Mesendoderm (in vitro differentiated cells): ENCODE results near the gene ARID1B.

Experiments
- DNase-seq: peaks from one replicate; pipeline ENCODE4 v3.0.0; 2013
- H2AK5ac ChIP-seq: 2 replicates; pipeline ENCODE4 v1.6.1; 2013; ENCODE audit warnings: low read length, inconsistent platforms
- H2BK120ac ChIP-seq: 2 replicates; pipeline ENCODE4 v1.6.1; 2013; ENCODE audit warnings: low read depth, mild to moderate bottlenecking, low read length, moderate library complexity, mixed read lengths
- H2BK15ac ChIP-seq: replicated peaks from 2 replicates; pipeline ENCODE4 v1.6.1; 2013; ENCODE audit warnings: low read depth, mild to moderate bottlenecking, moderate library complexity
- H2BK5ac ChIP-seq: 2 replicates; pipeline ENCODE4 v1.6.1; 2013; ENCODE audit warnings: low read length, inconsistent platforms
- H3K18ac ChIP-seq: 2 replicates; pipeline ENCODE4 v1.6.1; 2013; ENCODE audit warnings: mild to moderate bottlenecking, low read length, mixed read lengths
- H3K23ac ChIP-seq: one replicate; pipeline ENCODE4 v1.6.1; 2013; ENCODE audit warnings: low read length
- H3K27ac ChIP-seq: 2 replicates; pipeline ENCODE4 v1.5.1; 2013; ENCODE audit warnings: low read depth, mild to moderate bottlenecking, inconsistent platforms, low read length, moderate library complexity
- H3K27me3 ChIP-seq: 2 replicates; pipeline ENCODE4 v1.6.1; 2013; ENCODE audit warnings: low read length, control low read depth, mild to moderate bottlenecking, inconsistent platforms; ENCODE audit not compliant: insufficient read depth, poor library complexity
- H3K36me3 ChIP-seq: 2 replicates; pipeline ENCODE4 v1.6.1; 2013; ENCODE audit warnings: low read length, inconsistent platforms; ENCODE audit not compliant: control insufficient read depth, insufficient read depth
- H3K4ac ChIP-seq: one replicate; pipeline ENCODE4 v1.6.1; 2013; ENCODE audit warnings: low read depth, mild to moderate bottlenecking, low read length, moderate library complexity
- H3K4me1 ChIP-seq: 2 replicates; pipeline ENCODE4 v1.6.1; 2013; ENCODE audit warnings: low read depth, low read length, inconsistent platforms; ENCODE audit not compliant: control insufficient read depth
- H3K4me2 ChIP-seq: 2 replicates; pipeline ENCODE4 v1.6.1; 2013; ENCODE audit warnings: low read length
- H3K4me3 ChIP-seq: 2 replicates; pipeline ENCODE4 v1.5.1; 2013; ENCODE audit warnings: mild to moderate bottlenecking, low read length
- H3K56ac ChIP-seq: one replicate; pipeline ENCODE4 v1.6.1; 2013; ENCODE audit warnings: low read length
- H3K79me1 ChIP-seq: 2 replicates; pipeline ENCODE4 v1.6.1; 2013; ENCODE audit warnings: low read length, inconsistent platforms
- H3K79me2 ChIP-seq: 2 replicates; pipeline ENCODE4 v1.6.1; 2013; ENCODE audit warnings: mild to moderate bottlenecking, low read length; ENCODE audit not compliant: control insufficient read depth, insufficient read depth
- H3K9ac ChIP-seq: 2 replicates; pipeline ENCODE4 v1.6.1; 2013; ENCODE audit warnings: low read length, inconsistent platforms
- H4K5ac ChIP-seq: one replicate; pipeline ENCODE4 v1.6.1; 2013; ENCODE audit warnings: low read length
- H4K8ac ChIP-seq: one replicate; pipeline ENCODE4 v1.6.1; 2013; ENCODE audit warnings: low read depth, mild to moderate bottlenecking, control low read depth, low read length, moderate library complexity
- WGBS: extraction: QIAGEN DNeasy Blood & Tissue Kit; methylation state at CpG from one replicate; pipeline ENCODE4 v1.1.7; 2013; ENCODE audit warnings: low lambda C conversion rate, missing lambda C conversion rate; ENCODE audit not compliant: insufficient coverage; ENCODE audit errors: extremely low coverage; 5-methylcytosine and 5-hydroxymethylcytosine counted together

Gene ARID1B

GRCh38 chr6:157240960-157241311, 463.8 kb downstream of the ARID1B start:
- Histone ChIP-seq H3K4me3 (no peak overlapping the region), H2BK120ac (no peak overlapping the region), H4K5ac (no peak overlapping the region), H4K8ac (no peak overlapping the region), H3K4ac (no peak overlapping the region), H3K27ac (no peak overlapping the region), H3K18ac (no peak overlapping the region), H3K79me1 (no peaks in the 10 kb centered on the region), H3K23ac (no peak overlapping the region), H2BK5ac (no peak overlapping the region), H2BK15ac (no peak overlapping the region), H3K9ac (no peak overlapping the region), H3K79me2 (no peaks in the 10 kb centered on the region), H3K4me2 (no peak overlapping the region), H3K56ac (no peak overlapping the region), H3K36me3 (no peaks in the 10 kb centered on the region), H3K27me3 (peaks cover 10% of the 10 kb centered on the region), H3K4me1 (no peaks in the 10 kb centered on the region), H2AK5ac (no peak overlapping the region)
- no peak for DNase-seq
- WGBS, result no CpG with 5 or more reads among the region's 10 CpGs

GRCh38 chr6:157242791-157243190, 465.6 kb downstream of the ARID1B start:
- Histone ChIP-seq H3K79me1 (no peaks in the 10 kb centered on the region), H3K23ac (no peak overlapping the region), H4K8ac (no peak overlapping the region), H3K36me3 (no peaks in the 10 kb centered on the region), H3K4me3 (no peak overlapping the region), H2AK5ac (no peak overlapping the region), H3K27me3 (no peaks in the 10 kb centered on the region), H3K9ac (no peak overlapping the region), H3K4ac (no peak overlapping the region), H3K56ac (no peak overlapping the region), H3K27ac (no peak overlapping the region), H2BK5ac (no peak overlapping the region), H3K4me1 (no peaks in the 10 kb centered on the region), H2BK120ac (no peak overlapping the region), H3K18ac (no peak overlapping the region), H3K79me2 (no peaks in the 10 kb centered on the region), H4K5ac (no peak overlapping the region), H3K4me2 (no peak overlapping the region), H2BK15ac (no peak overlapping the region)
- no peak for DNase-seq
- WGBS, result no CpG with 5 or more reads among the region's 6 CpGs

- no peak overlapping the region for H3K27ac ChIP-seq
- WGBS, result no CpG with 5 or more reads among the region's 4 CpGs
Observed at GRCh38 chr6:157244175-157244574, 467.0 kb downstream of the ARID1B start.

GRCh38 chr6:157244780-157245179, 467.6 kb downstream of the ARID1B start:
- no peak for DNase-seq
- Histone ChIP-seq H2BK120ac (no peak overlapping the region), H3K18ac (no peak overlapping the region), H3K79me1 (no peaks in the 10 kb centered on the region), H3K56ac (no peak overlapping the region), H2BK15ac (no peak overlapping the region), H3K36me3 (no peaks in the 10 kb centered on the region), H4K8ac (no peak overlapping the region), H3K4me3 (no peak overlapping the region), H4K5ac (no peak overlapping the region), H3K27ac (no peak overlapping the region), H3K4me2 (no peak overlapping the region), H3K4ac (no peak overlapping the region), H3K9ac (no peak overlapping the region), H3K79me2 (no peaks in the 10 kb centered on the region), H3K23ac (no peak overlapping the region), H2BK5ac (no peak overlapping the region), H3K27me3 (no peaks in the 10 kb centered on the region), H3K4me1 (no peaks in the 10 kb centered on the region), H2AK5ac (no peak overlapping the region)
- no CpG with 5 or more reads among the region's 4 CpGs for WGBS

More at GRCh38 chr6:157244175-157244574, 467.0 kb downstream of the ARID1B start:
- Histone ChIP-seq H3K36me3 (no peaks in the 10 kb centered on the region), H3K27me3 (no peaks in the 10 kb centered on the region), H3K18ac (no peak overlapping the region), H3K56ac (no peak overlapping the region), H2AK5ac (no peak overlapping the region), H4K8ac (no peak overlapping the region), H3K4me1 (no peaks in the 10 kb centered on the region), H3K79me2 (no peaks in the 10 kb centered on the region), H3K9ac (no peak overlapping the region), H4K5ac (no peak overlapping the region), H3K23ac (no peak overlapping the region), H3K79me1 (no peaks in the 10 kb centered on the region), H3K4me3 (no peak overlapping the region), H2BK15ac (no peak overlapping the region), H2BK5ac (no peak overlapping the region), H3K4ac (no peak overlapping the region), H3K4me2 (no peak overlapping the region), H2BK120ac (no peak overlapping the region)
- DNase-seq, result no peak

GRCh38 chr6:157245436-157245835, 468.3 kb downstream of the ARID1B start:
- Histone ChIP-seq H3K56ac (no peak overlapping the region), H2BK5ac (no peak overlapping the region), H3K9ac (no peak overlapping the region), H3K4me1 (no peaks in the 10 kb centered on the region), H2BK15ac (no peak overlapping the region), H4K8ac (no peak overlapping the region), H3K36me3 (no peaks in the 10 kb centered on the region), H3K4me3 (no peak overlapping the region), H4K5ac (no peak overlapping the region), H2BK120ac (no peak overlapping the region), H3K27me3 (no peaks in the 10 kb centered on the region), H3K18ac (no peak overlapping the region), H3K79me2 (no peaks in the 10 kb centered on the region), H3K23ac (no peak overlapping the region), H3K27ac (no peak overlapping the region), H3K4ac (no peak overlapping the region), H2AK5ac (no peak overlapping the region), H3K4me2 (no peak overlapping the region), H3K79me1 (no peaks in the 10 kb centered on the region)
- no peak for DNase-seq
- no CpG with 5 or more reads among the region's 13 CpGs for WGBS

- H2BK120ac ChIP-seq, result no peak overlapping the region
- H3K4me2 ChIP-seq, result no peak overlapping the region
- no peak overlapping the region for H3K18ac ChIP-seq
- H4K8ac ChIP-seq, result no peak overlapping the region
- H3K23ac ChIP-seq, result no peak overlapping the region
- H3K56ac ChIP-seq, result no peak overlapping the region
- no peak overlapping the region for H3K27ac ChIP-seq
- no peaks in the 10 kb centered on the region for H3K4me1 ChIP-seq
- H4K5ac ChIP-seq, result no peak overlapping the region
- no peak for DNase-seq
- no CpG with 5 or more reads among the region's 21 CpGs for WGBS
- no peak overlapping the region for H2BK5ac ChIP-seq
- H3K36me3 ChIP-seq, result no peaks in the 10 kb centered on the region
- no peaks in the 10 kb centered on the region for H3K79me2 ChIP-seq
- no peaks in the 10 kb centered on the region for H3K79me1 ChIP-seq
- H3K27me3 ChIP-seq, result no peaks in the 10 kb centered on the region
- H3K4ac ChIP-seq, result no peak overlapping the region
- H3K4me3 ChIP-seq, result no peak overlapping the region
- no peak overlapping the region for H2AK5ac ChIP-seq
- H3K9ac ChIP-seq, result no peak overlapping the region
- no peak overlapping the region for H2BK15ac ChIP-seq
Observed at GRCh38 chr6:157246048-157246630, 469.0 kb downstream of the ARID1B start.
